Heart left ventricle (tissue), 16 donors: ENCODE data around the gene ADCK1. TPM values are rescaled to one million over a fixed set of nuclear protein-coding genes. Genes with fewer than 3 reads are reported as not detected.

Experiments used
- ATAC-seq, 4 donors: fragments of 200-7000 bp; cut with Tn5 transposase; one replicate each; pipeline ENCODE4 v1.9.1; 2020 to 2022; ENCODE audit warnings: moderate library complexity in 4 of 4, mild to moderate bottlenecking in 3 of 4, moderate number of reproducible peaks in 1 of 4
- DNase-seq, 5 donors: peaks; one replicate each; pipeline ENCODE4 v3.0.0-alpha.2; 2020
- H3K27ac ChIP-seq, 12 donors: fragments of 200-600 bp; sonication (generic) in 4 of 12; one replicate each; pipeline versions ENCODE4 v1.5.0 to v1.8.0; 2016 to 2022; ENCODE audit warnings: mild to moderate bottlenecking in 2 of 12
- H3K27me3 ChIP-seq, 9 donors: fragments of 200-600 bp; sonication (generic) in 2 of 9; one replicate each; pipeline versions ENCODE4 v1.5.1 to v1.8.0; 2016 to 2022; ENCODE audit warnings: mild to moderate bottlenecking in 3 of 9
- H3K36me3 ChIP-seq, 9 donors: fragments of 200-600 bp; sonication (generic) in 2 of 9; one replicate each; pipeline versions ENCODE4 v1.5.0 to v1.8.0; 2018 to 2022; ENCODE audit warnings: mild to moderate bottlenecking in 2 of 9
- H3K4me1 ChIP-seq, 12 donors: fragments of 200-600 bp; sonication (generic) in 4 of 12; one replicate each; pipeline versions ENCODE4 v1.5.0 to v1.8.0; 2016 to 2022; ENCODE audit warnings: mild to moderate bottlenecking in 3 of 12
- H3K4me3 ChIP-seq, 12 donors: fragments of 200-600 bp; sonication (generic) in 4 of 12; one replicate each; pipeline versions ENCODE4 v1.5.0 to v1.8.0; 2017 to 2022; ENCODE audit warnings: mild to moderate bottlenecking in 9 of 12, moderate library complexity in 4 of 12
- H3K9me3 ChIP-seq, 12 donors: fragments of 200-600 bp; sonication (generic) in 4 of 12; one replicate each; pipeline versions ENCODE4 v1.5.0 to v1.8.0; 2016 to 2022; ENCODE audit warnings: mild to moderate bottlenecking in 1 of 12
- CTCF ChIP-seq, 12 donors: fragments of 200-600 bp; sonication (generic) in 4 of 12; IDR thresholded peaks; one replicate each; pipeline versions ENCODE4 v1.5.0 to v1.8.0; 2018 to 2022; ENCODE audit warnings: antibody characterized with exemption in 12 of 12, mild to moderate bottlenecking in 5 of 12
- POLR2A ChIP-seq, 2 donors: fragments of 450-650 bp; IDR thresholded peaks; one replicate each; pipeline ENCODE4 v1.6.1; 2017; ENCODE audit warnings: antibody characterized with exemption in 2 of 2, mild to moderate bottlenecking in 2 of 2, moderate library complexity in 2 of 2
- WGBS, 4 donors: extraction: QIAGEN DNeasy Blood & Tissue Kit in 2 of 4; methylation state at CpG; one replicate each; pipeline versions ENCODE4 v1.1.5 to v1.1.7; 2013 to 2018; 5-methylcytosine and 5-hydroxymethylcytosine counted together
- intact Hi-C, 10 donors: fragments of 100-400 bp; cut with DNase I; formaldehyde crosslinking; loops; one replicate each; pipeline versions ENCODE4 v1.11.1 to v1.14.2; 2022
- polyA plus RNA-seq, 2 donors: library from polyadenylated mRNA; stranded (reverse); fragments of 200-250 nt; gene quantifications; one replicate each; pipeline ENCODE4 v1.2.3, GENCODE V29; 2013
- total RNA-seq, 9 donors: library from RNA; depleted of rRNA in 2 of 9; stranded (reverse); fragments of >200 nt in 2 of 9; fragmentation: NEBNext Ultra II Directional in 3 of 9; extraction: Animal tissue kit (Norgen Biotek cat#: 25700) in 3 of 9; gene quantifications; one replicate each; pipeline versions ENCODE4 v1.1.0 to v1.2.4, GENCODE V29; 2016 to 2023
- donor health status: ischemic (EF 13 %, LVEDD 7.1; RV severe dilation, severe dysfunction).
- donor health status: healthy with polysubstance abuse.
- donor health status: DM: no; HTN: yes; CAD: no.
- donor health status: DM: no; HTN: no; CAD: no.
- donor health status: ischemic (EF 25% LVEDD 6.9; RV normal size, moderate dysfunction).
- donor health status: ischemic (EF 25% LVEDD 5.7; RV mildly dilated, moderate dysfunction).
- donor health status: healthy.
- donor health status: DM: yes; HTN: yes; CAD: no.
- donor health status: ischemic (EF 35%, LVEDD 5.7; RV mildly dilated, moderate dysfunction).
- donor health status: nonischemic (EF 11% LVEDD 7.7; RV severe dilation, severe dysfunction).
- donor health status: DM: yes; HTN: yes; CAD: no.
- donor health status: PGD.
- donor health status: ischemic (EF 29% LVEDD 5.4; RV normal size, mild dysfunction).
- donor health status: nonischemic (EF 23%, LVEDD 6.1; RV moderate dilation, normal function).

The ADCK1 gene
- total and polyA plus RNA-seq, 11 donors, result 4.0 to 12.8 (median 7.9) TPM

- 0 to 1% (median 0%) methylated on average over 45 to 60 of the region's 60 CpGs for WGBS, 4 donors
- peak; percentile 94 to 98 (median 97) for ATAC-seq
- H3K36me3 ChIP-seq, result peaks cover 0 to 12% (median 6%) of the 10 kb centered on the region in 9 donors
- intact Hi-C loops, result loop anchor here in 4 of 10 donors (1.0 to 5.0 kb wide), 3 partner anchors 40 to 42 kb away; partner anchors contain the start of gene ADCK1 (in 4 of the 4)
- peak; percentile 92 to 95 (median 94) for DNase-seq
- H3K4me3 ChIP-seq, result peak within 1 kb of the TSS; percentile 72 to 100 (median 90)
- H3K27me3 ChIP-seq, result no peaks in the 10 kb centered on the region
- peaks cover 0 to 45% (median 25%) of the 10 kb centered on the region in 12 donors for H3K4me1 ChIP-seq
- peak within 1 kb of the TSS; percentile 75 to 99 (median 94) for H3K27ac ChIP-seq
- H3K9me3 ChIP-seq, result no peaks in the 10 kb centered on the region
- TF ChIP-seq CTCF (IDR thresholded peaks at IDR 0.05) (no peak), POLR2A (IDR thresholded peaks at IDR 0.05) (peak in 1 of 2 donors; percentile 64)
Observed at GRCh38 chr14:77760381-77761204, 39.3 kb upstream of the ADCK1 start, which contains the start of gene SNW1. SNW1 (minus strand) TSS chr14:77761156; CDS start chr14:77761127, 29 bp downstream.

- DNase-seq (peak in 4 of 5 donors; percentile 25 to 62 (median 47)), ATAC-seq (peak; percentile 41 to 65 (median 50))
- peaks cover 0 to 45% (median 25%) of the 10 kb centered on the region in 12 donors for H3K4me1 ChIP-seq
- H3K9me3 ChIP-seq, result no peaks in the 10 kb centered on the region
- TF ChIP-seq CTCF (IDR thresholded peaks at IDR 0.05), result peak in 8 of 12 donors; percentile 16 to 47 (median 29)
- no peak for TF ChIP-seq POLR2A (IDR thresholded peaks at IDR 0.05)
- 4 to 6% (median 4%) methylated on average over 24 of the region's 24 CpGs for WGBS, 4 donors
- peak overlapping the region; percentile 72 to 100 (median 90) for H3K4me3 ChIP-seq
- H3K27ac ChIP-seq, result peak overlapping the region; percentile 75 to 99 (median 94)
- intact Hi-C loops, result loop anchor here in 3 of 10 donors (1.0 to 5.0 kb wide), 3 partner anchors 39 to 41 kb away; partner anchors contain the start of gene ADCK1 (in 3 of the 3)
- H3K27me3 ChIP-seq, result no peaks in the 10 kb centered on the region
- H3K36me3 ChIP-seq, result peaks cover 0 to 5% (median 3%) of the 10 kb centered on the region in 9 donors
Observed at GRCh38 chr14:77761205-77761931, 38.5 kb upstream of the ADCK1 start.

- no peak overlapping the region for H3K27ac ChIP-seq
- no peaks in the 10 kb centered on the region for H3K36me3 ChIP-seq
- no peaks in the 10 kb centered on the region for H3K9me3 ChIP-seq
- TF ChIP-seq CTCF (IDR thresholded peaks at IDR 0.05) (no peak), POLR2A (IDR thresholded peaks at IDR 0.05) (no peak)
- H3K27me3 ChIP-seq, result no peaks in the 10 kb centered on the region
- intact Hi-C loops, result loop anchor here in 1 of 10 donors (5.0 kb wide), 1 partner anchor 39 kb away; the partner anchor contains the start of gene ADCK1
- ATAC-seq, result no peak
- WGBS, 4 donors, result 60 to 69% (median 65%) methylated on average over 1 of the region's 1 CpG
- peaks cover 0 to 27% (median 20%) of the 10 kb centered on the region in 12 donors for H3K4me1 ChIP-seq
- H3K4me3 ChIP-seq, result no peak overlapping the region
- DNase-seq, result no peak
Observed at GRCh38 chr14:77763316-77763715, 36.6 kb upstream of the ADCK1 start.
